B cell (primary cell): ENCODE measurements around the gene TSKU.

ENCODE experiments used
- CTCF ChIP-seq: fragments of 200-600 bp; IDR thresholded peaks from one replicate; pipeline ENCODE4 v1.8.0; 2022; ENCODE audit warnings: antibody characterized with exemption, mild to moderate bottlenecking
- EZH2 ChIP-seq: IDR thresholded peaks from 2 replicates; pipeline ENCODE4 v1.6.1; 2012; ENCODE audit warnings: borderline replicate concordance, low read depth, mild to moderate bottlenecking, moderate library complexity, low read length; ENCODE audit not compliant: insufficient read depth, poor library complexity, severe bottlenecking

DNA sequence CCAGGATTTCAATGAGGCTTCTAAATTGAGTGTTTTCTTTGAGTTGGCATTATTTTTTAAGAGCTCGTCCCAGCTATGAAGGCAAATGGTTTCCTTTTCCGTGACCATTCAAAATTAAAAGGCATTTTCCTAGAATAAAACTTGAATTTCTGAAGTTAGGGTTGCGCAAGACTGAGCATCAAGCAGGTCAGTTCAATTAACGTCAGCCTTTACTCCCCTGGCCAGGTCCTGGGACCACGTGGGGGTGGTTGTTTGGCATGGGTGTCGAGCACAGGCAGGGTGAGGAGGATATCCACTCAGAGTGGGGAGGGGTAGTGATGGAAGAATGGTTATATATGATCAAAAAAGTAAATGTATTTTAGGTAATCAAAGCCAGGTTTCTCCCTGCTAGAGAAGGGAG is 43.4 kb upstream of the TSKU start:
- no peak for TF ChIP-seq CTCF
- TF ChIP-seq EZH2 = no peak
